ENCODE results near the gene SPON2.

The SPON2 gene

DNA sequence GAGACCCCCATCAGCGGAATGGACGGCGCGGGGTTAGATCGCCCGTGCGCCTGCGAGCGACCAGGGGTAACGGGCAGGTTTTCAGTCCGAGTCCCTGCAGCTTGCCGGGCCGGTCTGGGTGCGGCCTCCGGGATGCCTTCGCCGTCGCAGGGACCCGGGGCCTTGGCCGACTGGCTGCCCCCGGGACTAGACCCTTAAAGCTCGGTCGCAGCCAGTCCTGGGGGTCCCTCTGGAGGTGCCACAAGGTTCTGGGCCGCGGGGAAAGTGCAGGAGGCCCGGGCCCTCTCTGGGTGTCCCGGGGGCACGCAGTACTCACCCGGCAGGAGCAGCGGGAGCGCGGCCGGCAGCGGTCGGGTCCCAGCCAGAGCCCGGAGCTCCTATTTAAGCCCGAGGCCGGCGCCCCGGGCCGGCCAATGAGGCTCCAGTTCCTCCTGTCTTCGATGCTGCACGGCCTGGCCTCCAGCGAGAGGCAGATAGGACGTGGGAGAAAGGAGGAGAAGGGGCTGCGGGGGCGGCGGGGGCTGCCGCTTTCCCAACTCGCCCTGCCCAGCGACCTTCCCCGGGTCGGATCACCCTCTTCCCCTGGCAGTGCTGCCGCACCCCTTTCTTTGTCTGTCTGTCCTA lies at the start of gene SPON2:
Gene SPON2 (minus strand): TSS at position 356 of the 624 bp plus-strand sequence.
- in situ Hi-C loops (cut with HindIII; ENCODE audit: low sequenced_read_pairs): loop anchor here (5.0 kb wide), 1 partner anchor 70 kb away; no protein-coding TSS in a partner anchor
- peak within 1 kb of the TSS; percentile 16 for H3K4me3 ChIP-seq (ENCODE audit: low read depth, low read length)
- TF ChIP-seq CTCF (IDR thresholded peaks at IDR 0.05; ENCODE audit: low read depth, low read length, missing control alignments): no peak
- DNase-seq (ENCODE audit: low read depth): no peak

DNA sequence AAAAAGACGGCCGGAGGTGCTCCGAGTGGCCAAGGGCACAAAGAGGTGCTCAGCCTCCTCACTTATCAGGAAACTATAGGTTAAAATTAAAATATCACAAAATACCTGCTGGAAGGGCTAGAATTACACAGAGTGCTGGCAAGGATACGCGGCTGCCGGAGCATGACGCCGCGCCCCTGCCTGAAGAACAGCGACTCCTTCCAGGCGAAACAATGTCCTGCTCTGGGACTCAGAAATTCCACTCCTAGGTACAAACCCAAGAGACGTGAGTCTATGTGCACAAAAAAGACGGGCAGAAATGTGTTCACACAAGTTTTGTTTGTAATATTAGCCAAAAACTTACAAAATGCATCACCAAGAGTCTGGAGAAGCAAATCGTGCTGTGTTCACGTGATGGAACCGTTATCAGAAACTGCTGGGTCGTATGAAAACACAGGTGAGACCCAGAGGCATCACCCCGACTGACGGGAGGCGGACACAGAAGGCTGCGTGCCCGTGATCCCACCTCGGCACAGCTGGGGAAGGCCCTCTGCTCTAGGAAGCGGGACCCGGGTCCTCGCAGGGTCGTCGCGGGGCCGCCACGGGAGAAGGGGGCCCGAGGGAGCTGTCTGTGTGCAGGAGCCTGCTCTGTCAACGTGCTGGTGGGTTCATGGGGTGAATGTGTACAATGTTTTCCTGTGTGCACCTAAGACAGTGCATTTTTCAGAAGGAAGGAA lies 48.9 kb upstream of the SPON2 start:
- no peak for TF ChIP-seq CTCF (IDR thresholded peaks at IDR 0.05; ENCODE audit: low read depth, low read length, missing control alignments)
- in situ Hi-C loops (cut with HindIII; ENCODE audit: low sequenced_read_pairs): no loop called here
- DNase-seq (ENCODE audit: low read depth): no peak
- no peak overlapping the region for H3K4me3 ChIP-seq (ENCODE audit: low read depth, low read length)

DNA sequence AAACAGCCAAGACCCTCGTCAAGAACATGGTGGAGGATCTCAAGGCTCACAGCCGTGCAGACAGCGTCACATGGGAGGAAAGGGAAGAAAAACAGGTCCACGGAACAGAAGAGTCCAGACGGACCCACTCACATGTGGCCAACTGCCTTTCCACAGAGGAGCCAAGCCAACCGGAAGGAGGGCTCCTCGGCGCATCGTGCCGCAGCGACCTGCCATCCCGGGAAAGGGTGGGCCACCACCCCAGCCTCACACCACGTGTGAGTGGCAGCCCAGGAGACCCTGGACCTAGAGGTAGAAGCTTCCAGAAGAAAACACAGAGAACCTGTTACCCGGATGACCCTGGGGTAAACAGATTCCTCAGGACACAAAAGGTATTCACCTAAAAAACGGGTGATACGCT lies 48.2 kb upstream of the SPON2 start:
- no peak for DNase-seq (ENCODE audit: low read depth)
- H3K4me3 ChIP-seq (ENCODE audit: low read depth, low read length): no peak overlapping the region
- TF ChIP-seq CTCF (IDR thresholded peaks at IDR 0.05; ENCODE audit: low read depth, low read length, missing control alignments): no peak
- in situ Hi-C loops (cut with HindIII; ENCODE audit: low sequenced_read_pairs): no loop called here

DNA sequence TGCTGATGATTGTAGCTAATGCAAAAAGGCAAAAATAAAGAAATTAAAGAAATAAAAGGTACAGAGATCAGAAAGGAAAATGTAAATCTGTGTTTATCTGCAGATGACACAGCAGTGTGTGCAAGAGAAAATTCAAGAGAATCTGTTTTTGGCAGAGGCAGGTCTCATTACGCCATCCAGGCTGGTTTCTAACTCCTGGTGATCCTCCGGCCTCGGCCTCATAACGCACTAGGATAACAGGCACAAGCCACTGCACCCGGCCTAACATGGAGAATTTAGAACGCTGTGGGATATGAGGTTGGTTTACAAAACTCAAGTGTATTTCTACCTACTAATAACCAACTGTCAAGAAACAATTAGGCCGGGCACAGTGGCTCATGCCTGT lies 47.2 kb upstream of the SPON2 start:
- no peak for DNase-seq (ENCODE audit: low read depth)
- H3K4me3 ChIP-seq (ENCODE audit: low read depth, low read length): no peak overlapping the region
- in situ Hi-C loops (cut with HindIII; ENCODE audit: low sequenced_read_pairs): no loop called here
- no peak for TF ChIP-seq CTCF (IDR thresholded peaks at IDR 0.05; ENCODE audit: low read depth, low read length, missing control alignments)

- DNase-seq (ENCODE audit: low read depth): no peak
- in situ Hi-C loops (cut with HindIII; ENCODE audit: low sequenced_read_pairs): no loop called here
- no peak overlapping the region for H3K4me3 ChIP-seq (ENCODE audit: low read depth, low read length)
- no peak for TF ChIP-seq CTCF (IDR thresholded peaks at IDR 0.05; ENCODE audit: low read depth, low read length, missing control alignments)
Measured at GRCh38 chr4:1218634-1219565, 46.5 kb upstream of the SPON2 start.

DNA sequence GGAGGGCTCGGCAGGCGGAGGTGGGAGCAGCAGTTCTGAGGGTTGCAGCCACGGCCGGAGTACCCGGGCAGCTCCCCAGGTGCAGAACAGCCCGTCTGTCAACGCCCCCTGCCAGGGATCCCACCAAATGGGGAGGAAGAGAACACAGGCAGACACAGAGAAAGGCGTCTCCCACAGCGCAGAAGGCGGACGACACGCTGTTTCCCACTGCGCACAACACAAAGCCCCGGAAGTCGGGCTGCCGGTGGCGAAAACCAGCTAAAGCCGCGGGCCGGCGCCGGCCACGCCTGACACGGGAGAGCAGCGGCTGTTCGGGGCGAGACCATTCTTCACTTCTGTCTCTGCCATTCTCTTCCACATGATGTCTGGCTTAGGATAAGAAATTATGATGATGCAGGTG lies 45.0 kb upstream of the SPON2 start:
- TF ChIP-seq CTCF (IDR thresholded peaks at IDR 0.05; ENCODE audit: low read depth, low read length, missing control alignments): no peak
- no peak overlapping the region for H3K4me3 ChIP-seq (ENCODE audit: low read depth, low read length)
- no peak for DNase-seq (ENCODE audit: low read depth)
- in situ Hi-C loops (cut with HindIII; ENCODE audit: low sequenced_read_pairs): no loop called here
